Activated T-helper 17 cell treated with anti-CD3 and anti-CD28 coated beads, Interleukin-2, amount 50 U/mL, for 72 hours (primary cell): ENCODE measurements around the gene MYO16. TPM values are rescaled to one million over a fixed set of nuclear protein-coding genes. Genes with fewer than 3 reads are reported as not detected.
"Not testable (repeated sequence)": the region's sequence is repeated elsewhere in the genome, so short reads cannot be mapped to it uniquely, and the experiment has no call there.

Experiments
- ATAC-seq: fragments of 150-1000 bp; cut with Tn5 transposase; replicated peaks from 2 replicates; pipeline ENCODE4 v1.10.0; 2021; ENCODE audit warnings: mild to moderate bottlenecking, moderate library complexity
- H3K27ac Mint-ChIP-seq: one replicate; pipeline ENCODE4 v1.8.0; 2022; ENCODE audit warnings: mixed read lengths
- H3K27me3 Mint-ChIP-seq: one replicate; pipeline ENCODE4 v1.8.0; 2022; ENCODE audit warnings: mixed read lengths
- H3K36me3 Mint-ChIP-seq: one replicate; pipeline ENCODE4 v1.8.0; 2022; ENCODE audit warnings: low read depth, mild to moderate bottlenecking, mixed read lengths
- H3K4me1 Mint-ChIP-seq: one replicate; pipeline ENCODE4 v1.8.0; 2022; ENCODE audit warnings: mixed read lengths
- H3K4me3 Mint-ChIP-seq: one replicate; pipeline ENCODE4 v1.8.0; 2022; ENCODE audit warnings: mild to moderate bottlenecking, mixed read lengths
- H3K9me3 Mint-ChIP-seq: one replicate; pipeline ENCODE4 v1.8.0; 2022; ENCODE audit warnings: mixed read lengths
- total RNA-seq, 2 donors: library from RNA; stranded (reverse); gene quantifications; one replicate each; pipeline ENCODE4 v1.2.3, GENCODE V29; 2022

Gene MYO16
- total RNA-seq, 2 donors from 2014 or later, result not detected

DNA sequence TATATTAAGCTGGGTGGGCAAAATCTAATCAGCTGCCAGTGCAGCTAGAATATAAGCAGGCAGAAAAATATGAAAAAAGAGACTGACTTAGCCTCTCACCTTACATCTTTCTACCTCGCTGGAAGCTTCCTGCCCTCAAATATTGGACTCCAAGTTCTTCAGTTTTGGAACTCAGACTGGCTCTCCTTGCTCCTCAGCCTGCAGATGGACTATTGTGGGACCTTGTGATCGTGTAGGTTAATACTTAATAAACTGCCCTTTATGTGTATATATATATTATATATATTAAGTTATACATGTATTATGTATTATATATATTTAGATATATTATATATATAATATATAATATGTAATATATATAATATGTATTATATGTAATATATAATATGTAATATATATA, 588.1 kb downstream of the MYO16 start:
- H3K9me3 Mint-ChIP-seq, ATAC-seq, H3K27me3 Mint-ChIP-seq, H3K4me3 Mint-ChIP-seq, H3K36me3 Mint-ChIP-seq, H3K4me1 Mint-ChIP-seq, H3K27ac Mint-ChIP-seq: not testable (repeated sequence)

DNA sequence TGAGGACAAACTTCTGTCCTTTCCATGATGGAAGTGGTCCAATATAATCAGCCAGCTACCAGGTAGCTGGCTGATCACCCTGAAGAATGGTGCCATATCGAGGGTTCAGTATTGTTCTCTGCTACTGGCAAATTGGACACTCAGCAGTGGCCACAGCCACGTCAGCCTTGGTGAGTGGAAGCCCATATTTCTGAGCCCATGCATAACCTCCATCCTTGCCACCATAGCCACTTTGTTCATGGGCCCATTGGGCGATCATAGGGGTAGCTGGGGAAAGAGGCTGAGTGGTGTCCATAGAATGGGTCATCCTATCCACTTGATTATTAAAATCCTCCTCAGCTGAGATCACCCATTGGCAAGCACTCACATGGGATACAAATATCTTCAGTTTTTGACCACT, 591.2 kb downstream of the MYO16 start:
- H3K9me3 Mint-ChIP-seq, result peaks cover 3% of the 10 kb centered on the region
- no peak for ATAC-seq
- H3K36me3 Mint-ChIP-seq, result no peaks in the 10 kb centered on the region
- H3K4me1 Mint-ChIP-seq, result no peaks in the 10 kb centered on the region
- no peak overlapping the region for H3K4me3 Mint-ChIP-seq
- H3K27ac Mint-ChIP-seq, result no peak overlapping the region
- peaks cover 5% of the 10 kb centered on the region for H3K27me3 Mint-ChIP-seq

DNA sequence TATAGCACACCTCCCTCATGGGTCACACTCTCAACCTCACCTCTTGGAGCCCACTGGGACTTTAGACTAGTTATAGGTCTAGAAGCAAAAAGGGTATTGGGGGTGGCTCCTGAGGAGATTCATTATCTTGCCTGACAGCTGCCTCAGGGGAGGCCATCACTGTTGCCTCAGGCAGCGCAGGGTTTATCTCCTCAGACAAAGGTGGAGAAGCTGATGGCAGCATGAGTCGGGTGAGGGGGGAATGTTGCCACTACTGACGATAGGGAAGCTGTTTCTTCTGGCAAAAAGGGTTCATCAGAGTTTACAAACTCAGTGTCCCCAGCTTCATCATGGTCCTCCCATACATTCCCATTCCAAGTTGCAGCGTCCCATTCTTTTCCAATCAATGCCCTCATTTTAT, 594.6 kb downstream of the MYO16 start:
- no peak overlapping the region for H3K4me3 Mint-ChIP-seq
- no peak overlapping the region for H3K27ac Mint-ChIP-seq
- no peak for ATAC-seq
- peaks cover 3% of the 10 kb centered on the region for H3K9me3 Mint-ChIP-seq
- no peaks in the 10 kb centered on the region for H3K4me1 Mint-ChIP-seq
- H3K36me3 Mint-ChIP-seq, result no peaks in the 10 kb centered on the region
- peaks cover 5% of the 10 kb centered on the region for H3K27me3 Mint-ChIP-seq

DNA sequence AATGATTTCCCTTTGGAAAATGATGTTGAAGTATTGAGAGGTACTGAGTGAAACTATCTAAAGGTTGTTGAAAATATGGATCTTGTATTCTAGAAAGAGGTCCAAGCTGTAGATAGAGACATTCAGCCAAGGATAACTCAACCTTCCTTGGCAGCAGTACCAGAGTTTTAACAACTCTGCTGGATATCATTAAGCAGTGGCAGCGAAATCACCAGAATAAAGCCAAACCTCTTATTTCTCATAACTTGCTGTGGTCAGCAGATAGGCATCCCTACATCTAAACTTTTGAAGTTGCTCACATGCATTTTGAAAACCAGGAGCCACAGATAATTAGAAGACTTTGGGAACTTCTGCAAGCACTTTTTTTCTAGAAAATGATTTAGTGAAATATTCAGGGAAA, 597.2 kb downstream of the MYO16 start:
- H3K9me3 Mint-ChIP-seq, result peaks cover 3% of the 10 kb centered on the region
- H3K27ac Mint-ChIP-seq, result no peak overlapping the region
- ATAC-seq, result no peak
- H3K4me3 Mint-ChIP-seq, result no peak overlapping the region
- H3K36me3 Mint-ChIP-seq, result no peaks in the 10 kb centered on the region
- H3K27me3 Mint-ChIP-seq, result peaks cover 6% of the 10 kb centered on the region
- H3K4me1 Mint-ChIP-seq, result no peaks in the 10 kb centered on the region

DNA sequence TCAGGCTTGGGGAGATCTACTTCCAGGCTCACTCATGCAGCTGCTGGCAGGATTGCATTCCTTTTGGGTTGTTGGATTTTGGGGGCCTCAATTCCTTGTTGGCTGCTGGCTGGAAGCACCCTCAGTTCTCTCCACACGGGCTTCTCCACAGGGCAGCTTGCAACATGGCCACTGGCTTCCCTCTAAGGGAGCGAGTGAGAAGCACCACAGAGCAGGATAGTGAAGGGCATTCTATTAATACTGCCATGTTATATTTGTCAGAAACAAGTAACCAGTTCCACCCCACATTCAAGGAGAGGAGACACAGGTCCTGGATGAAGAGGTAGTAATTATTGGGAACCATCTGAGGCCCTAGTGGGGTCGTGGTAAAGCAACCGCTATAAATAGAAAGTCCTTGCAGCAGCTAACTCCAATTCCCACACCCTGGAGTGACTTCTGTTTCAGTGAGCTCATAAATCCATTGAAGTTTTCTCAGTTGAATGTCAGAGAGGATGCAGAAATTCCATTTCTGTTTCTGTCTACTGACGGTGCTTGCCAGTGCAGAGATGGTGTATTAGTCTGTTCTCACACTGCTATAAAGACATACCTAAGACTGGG, 598.0 kb downstream of the MYO16 start:
- Mint-ChIP-seq H3K9me3 (peaks cover 3% of the 10 kb centered on the region), H3K4me3 (no peak overlapping the region), H3K27me3 (peaks cover 6% of the 10 kb centered on the region), H3K27ac (no peak overlapping the region), H3K4me1 (no peaks in the 10 kb centered on the region), H3K36me3 (no peaks in the 10 kb centered on the region)
- no peak for ATAC-seq

DNA sequence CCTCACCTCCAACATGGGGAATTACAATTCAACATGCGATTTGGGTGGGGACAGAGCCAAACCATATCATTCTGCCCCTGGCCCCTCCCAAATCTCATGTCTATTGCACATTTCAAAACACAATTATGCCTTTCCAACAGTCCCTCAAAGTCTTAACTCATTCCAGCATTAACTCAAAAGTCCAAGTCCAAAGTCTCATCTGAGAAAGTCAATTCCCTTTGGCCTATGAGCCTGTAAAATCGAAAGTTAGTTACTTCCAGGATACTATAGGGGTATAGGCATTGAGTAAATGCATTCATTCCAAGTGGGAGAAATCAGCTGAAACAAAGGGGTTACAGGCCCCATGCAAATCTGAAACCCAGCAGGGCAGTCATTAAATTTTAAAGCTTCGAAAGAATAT, 598.8 kb downstream of the MYO16 start:
- Mint-ChIP-seq H3K4me3 (no peak overlapping the region), H3K27ac (no peak overlapping the region), H3K27me3 (peaks cover 6% of the 10 kb centered on the region), H3K9me3 (peaks cover 3% of the 10 kb centered on the region), H3K36me3 (no peaks in the 10 kb centered on the region), H3K4me1 (no peaks in the 10 kb centered on the region)
- ATAC-seq, result no peak

DNA sequence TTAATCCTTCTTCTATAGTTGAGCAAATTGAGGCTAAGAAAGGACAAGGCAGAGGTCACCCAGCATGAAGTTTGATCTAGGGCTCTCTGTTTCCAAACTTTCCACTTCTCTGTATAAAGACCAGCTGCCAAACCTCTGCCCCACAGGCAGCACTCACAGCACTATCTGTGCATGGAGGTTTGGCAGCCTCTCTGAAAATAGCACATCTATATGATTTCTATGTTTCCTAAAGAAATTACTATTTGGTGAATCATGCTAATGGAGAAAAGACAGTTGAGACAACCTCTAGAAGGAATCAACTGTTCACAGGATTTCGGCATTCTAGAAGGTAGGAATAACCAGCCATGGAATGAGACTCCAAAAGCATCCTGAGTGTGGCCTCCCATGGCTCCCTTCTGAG, 602.5 kb downstream of the MYO16 start:
- no peak overlapping the region for H3K27ac Mint-ChIP-seq
- no peaks in the 10 kb centered on the region for H3K9me3 Mint-ChIP-seq
- H3K4me3 Mint-ChIP-seq, result no peak overlapping the region
- ATAC-seq, result no peak
- no peaks in the 10 kb centered on the region for H3K4me1 Mint-ChIP-seq
- no peaks in the 10 kb centered on the region for H3K36me3 Mint-ChIP-seq
- peaks cover 6% of the 10 kb centered on the region for H3K27me3 Mint-ChIP-seq

DNA sequence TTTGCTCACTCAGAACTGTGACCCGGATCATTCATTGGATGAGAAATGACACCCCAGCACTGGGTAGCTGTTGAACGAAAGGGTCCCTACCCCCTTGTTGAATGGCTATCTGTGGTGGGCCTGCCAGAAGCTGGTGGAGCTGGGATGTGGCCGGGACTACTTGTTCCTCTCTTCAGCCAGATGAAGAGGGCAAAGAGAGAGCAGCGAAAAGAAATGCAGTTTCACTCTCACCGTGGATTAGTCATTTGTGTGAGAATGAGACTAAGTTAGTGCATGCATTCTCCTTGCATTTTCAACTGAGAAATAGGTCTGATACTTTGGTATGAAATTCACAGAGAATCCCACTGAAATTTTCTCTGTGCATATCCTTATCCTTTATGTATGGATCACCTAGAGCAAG, 603.9 kb downstream of the MYO16 start:
- Mint-ChIP-seq H3K4me3 (no peak overlapping the region), H3K27me3 (peaks cover 6% of the 10 kb centered on the region), H3K27ac (no peak overlapping the region), H3K9me3 (no peaks in the 10 kb centered on the region), H3K4me1 (no peaks in the 10 kb centered on the region), H3K36me3 (no peaks in the 10 kb centered on the region)
- ATAC-seq, result no peak

DNA sequence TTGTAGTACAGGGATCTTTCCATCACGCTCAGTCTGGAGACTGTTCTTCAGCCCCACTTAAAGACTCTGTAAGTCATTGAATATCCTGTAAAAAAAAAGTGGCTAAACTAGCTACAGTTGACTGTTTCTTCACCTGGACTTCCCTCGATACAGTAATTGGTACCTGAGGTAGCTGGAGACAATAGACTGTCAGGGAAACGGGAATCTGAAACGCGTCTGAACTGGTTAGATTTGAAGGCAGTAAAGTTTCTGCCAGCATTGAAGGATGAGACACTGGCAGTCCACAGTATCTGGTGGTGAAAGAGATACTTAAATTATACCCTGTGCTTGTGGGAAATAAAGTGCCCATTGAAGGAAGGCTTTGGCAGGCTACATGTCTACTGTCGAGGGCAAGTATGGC, 606.5 kb downstream of the MYO16 start:
- ATAC-seq, result no peak
- Mint-ChIP-seq H3K4me3 (no peak overlapping the region), H3K4me1 (no peaks in the 10 kb centered on the region)

DNA sequence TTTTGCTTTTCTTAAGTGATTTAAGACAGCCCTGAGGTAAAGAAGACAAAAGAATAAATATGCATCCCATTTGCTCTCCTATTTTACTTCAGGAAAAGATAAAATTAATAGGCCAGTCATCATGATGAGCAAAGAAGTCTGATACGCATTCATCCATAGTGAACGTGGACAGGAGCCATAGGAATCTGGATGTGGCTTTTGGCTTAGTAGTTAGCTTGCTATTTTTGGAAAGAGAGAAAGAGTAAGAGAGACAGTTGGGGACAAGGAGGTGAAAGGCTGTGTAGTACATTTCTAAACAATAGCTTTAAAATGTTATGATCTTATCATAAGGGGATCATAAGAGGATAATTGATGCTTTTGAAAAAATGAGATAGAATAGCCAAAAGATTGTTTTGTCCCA, 611.7 kb downstream of the MYO16 start:
- Mint-ChIP-seq H3K9me3 (no peaks in the 10 kb centered on the region), H3K27me3 (peaks cover 11% of the 10 kb centered on the region), H3K27ac (no peak overlapping the region), H3K36me3 (no peaks in the 10 kb centered on the region), H3K4me3 (no peak overlapping the region), H3K4me1 (no peaks in the 10 kb centered on the region)
- no peak for ATAC-seq

More for the DNA sequence above, 606.5 kb downstream of the MYO16 start:
- Mint-ChIP-seq H3K36me3 (no peaks in the 10 kb centered on the region), H3K9me3 (no peaks in the 10 kb centered on the region), H3K27me3 (peaks cover 4% of the 10 kb centered on the region), H3K27ac (no peak overlapping the region)

DNA sequence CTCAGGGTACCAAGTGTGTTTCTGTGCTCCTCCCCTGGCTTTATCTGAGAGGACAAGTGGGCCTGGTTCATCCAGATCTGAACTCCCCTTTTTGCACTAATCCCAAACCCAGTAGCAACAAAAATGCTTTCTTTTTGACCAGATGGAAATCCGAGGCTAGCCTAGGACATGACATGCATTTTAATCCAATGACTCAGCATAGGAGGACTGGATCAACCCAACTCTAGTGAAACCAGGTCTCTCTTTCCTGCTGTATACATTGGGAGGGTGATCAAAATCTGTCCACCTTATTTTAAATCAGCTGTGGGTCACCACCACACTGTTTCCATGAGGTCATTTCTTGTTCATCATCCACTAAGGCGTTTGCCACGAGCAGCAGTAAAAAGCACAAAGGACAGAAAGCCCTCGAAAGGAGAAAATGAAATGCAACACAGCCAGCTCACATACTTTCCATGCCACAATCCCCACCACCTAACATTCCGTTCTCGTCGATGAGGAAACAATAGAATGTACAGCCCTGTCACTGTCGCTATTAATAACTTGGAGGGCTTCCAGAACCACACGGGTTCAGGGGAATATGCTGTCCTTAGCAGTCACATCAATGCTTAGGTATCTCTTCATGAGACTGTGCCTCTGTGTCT, 614.0 kb downstream of the MYO16 start:
- Mint-ChIP-seq H3K27ac (no peak overlapping the region), H3K36me3 (no peaks in the 10 kb centered on the region), H3K4me1 (no peaks in the 10 kb centered on the region), H3K4me3 (no peak overlapping the region), H3K27me3 (peaks cover 11% of the 10 kb centered on the region), H3K9me3 (peaks cover 4% of the 10 kb centered on the region)
- no peak for ATAC-seq

DNA sequence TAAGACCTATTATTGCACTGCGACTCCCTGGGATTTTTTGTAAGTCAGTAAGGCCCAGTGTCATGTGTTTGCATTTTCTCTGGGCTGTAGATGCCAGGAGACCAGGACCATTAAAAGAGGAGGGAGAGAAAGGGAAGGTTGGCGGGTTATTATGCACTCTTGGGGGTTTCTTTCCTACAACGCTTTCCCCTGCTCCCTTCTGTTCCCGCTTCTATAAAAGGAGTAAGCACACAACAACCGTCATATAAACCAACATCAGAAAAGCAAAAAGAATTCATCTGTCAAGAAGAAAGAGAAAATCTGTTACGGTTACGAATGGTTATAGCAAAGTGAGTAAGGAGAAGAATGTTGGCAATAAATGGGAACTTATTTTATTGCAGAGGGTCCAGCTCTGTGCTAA, 615.2 kb downstream of the MYO16 start:
- Mint-ChIP-seq H3K4me3 (no peak overlapping the region), H3K27ac (no peak overlapping the region), H3K9me3 (peaks cover 4% of the 10 kb centered on the region), H3K4me1 (no peaks in the 10 kb centered on the region), H3K36me3 (no peaks in the 10 kb centered on the region), H3K27me3 (peaks cover 11% of the 10 kb centered on the region)
- no peak for ATAC-seq

DNA sequence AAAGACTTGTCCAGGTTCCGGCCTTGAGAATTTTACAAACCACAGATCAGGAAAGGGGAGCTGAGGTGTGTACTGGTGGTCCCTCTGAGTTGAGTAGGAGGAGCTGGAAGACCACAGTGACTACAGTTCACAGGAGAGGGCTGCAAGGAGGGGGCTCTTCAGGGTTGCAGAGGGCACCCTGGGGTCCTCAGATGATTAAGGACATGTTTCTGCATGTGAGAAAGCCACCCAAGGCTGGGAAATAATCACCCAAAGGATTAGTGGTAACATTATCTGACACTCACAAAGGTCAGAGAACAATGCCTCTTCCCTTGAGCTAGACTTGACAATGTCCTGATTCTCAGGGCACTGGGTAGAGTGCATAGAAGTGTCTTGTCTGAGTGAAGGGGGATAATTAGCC, 616.6 kb downstream of the MYO16 start:
- Mint-ChIP-seq H3K27ac (no peak overlapping the region), H3K4me1 (no peaks in the 10 kb centered on the region), H3K4me3 (no peak overlapping the region), H3K9me3 (peaks cover 4% of the 10 kb centered on the region), H3K27me3 (peaks cover 7% of the 10 kb centered on the region), H3K36me3 (no peaks in the 10 kb centered on the region)
- no peak for ATAC-seq

DNA sequence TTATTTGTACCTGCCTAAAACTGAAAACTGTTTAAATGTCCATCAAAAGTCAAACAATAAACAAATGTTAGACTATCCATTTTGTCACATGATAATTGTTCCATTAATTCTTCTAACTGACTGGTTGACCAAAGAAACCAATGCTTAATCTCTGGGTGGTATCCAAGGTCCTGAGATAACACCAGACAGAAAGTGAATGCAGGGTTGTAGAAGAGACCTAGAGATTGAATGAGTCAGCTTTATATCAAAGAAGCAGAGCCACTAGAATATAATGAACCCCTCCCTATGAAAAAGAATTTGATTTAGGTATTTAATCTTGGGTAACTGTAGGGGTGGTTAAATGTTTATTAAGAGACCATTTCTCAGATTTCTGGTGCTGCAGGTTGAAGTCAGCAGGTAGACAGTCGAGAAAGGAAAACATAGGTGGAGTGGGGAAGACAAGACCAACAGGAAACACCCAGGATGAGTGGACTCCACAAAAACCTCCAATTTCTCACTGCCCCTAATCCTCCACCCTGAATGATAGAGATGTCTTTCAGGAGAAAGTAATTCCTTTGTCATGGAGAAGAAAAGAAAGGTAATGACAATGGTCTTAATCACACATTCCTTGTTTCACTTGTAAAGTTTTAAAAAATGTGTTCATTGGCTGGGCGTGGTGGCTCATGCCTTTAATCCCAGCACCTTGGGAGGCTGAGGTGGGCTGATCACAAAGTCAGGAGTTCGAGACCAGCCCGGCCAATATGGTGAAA, 620.5 kb downstream of the MYO16 start:
- Mint-ChIP-seq H3K27ac (no peak overlapping the region), H3K4me1 (no peaks in the 10 kb centered on the region), H3K27me3 (no peaks in the 10 kb centered on the region), H3K36me3 (no peaks in the 10 kb centered on the region), H3K9me3 (peaks cover 4% of the 10 kb centered on the region), H3K4me3 (no peak overlapping the region)
- ATAC-seq, result no peak

DNA sequence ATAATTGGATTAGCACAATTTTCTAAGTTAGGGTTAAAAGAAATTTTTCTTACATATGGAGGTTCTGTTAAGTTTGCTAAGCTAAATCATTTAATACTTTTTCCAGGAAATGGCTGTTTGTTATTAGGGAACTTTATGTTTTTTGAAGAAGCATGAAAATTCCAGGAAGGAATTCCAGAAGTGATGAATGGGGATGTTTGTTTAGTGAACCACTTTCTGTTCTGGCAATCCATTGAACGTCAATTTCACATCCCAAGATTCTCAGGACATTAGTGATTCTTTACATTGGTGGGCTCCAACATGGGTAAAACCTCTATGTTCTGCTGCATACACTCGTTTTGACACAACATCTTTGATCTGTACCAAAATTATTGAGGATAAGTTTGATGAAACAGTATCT, 622.5 kb downstream of the MYO16 start:
- Mint-ChIP-seq H3K4me1 (no peaks in the 10 kb centered on the region), H3K27me3 (no peaks in the 10 kb centered on the region), H3K9me3 (peaks cover 5% of the 10 kb centered on the region), H3K36me3 (no peaks in the 10 kb centered on the region), H3K27ac (no peak overlapping the region), H3K4me3 (no peak overlapping the region)
- no peak for ATAC-seq
